ENCODE data around the gene DPP10.

The DPP10 gene

GRCh38 chr2:114784046-114784445 is 341.6 kb downstream of the DPP10 start:
- DNase-seq (ENCODE audit: low read depth) = no peak
- no peak overlapping the region for H3K4me3 ChIP-seq (ENCODE audit: low read length)
- no peak for TF ChIP-seq CTCF (IDR thresholded peaks at IDR 0.05; ENCODE audit: insufficient read depth, low read depth, low read length, missing control alignments)

GRCh38 chr2:114784890-114785583 is 342.6 kb downstream of the DPP10 start:
- TF ChIP-seq CTCF (IDR thresholded peaks at IDR 0.05; ENCODE audit: insufficient read depth, low read depth, low read length, missing control alignments) = no peak
- DNase-seq (ENCODE audit: low read depth) = no peak
- no peak overlapping the region for H3K4me3 ChIP-seq (ENCODE audit: low read length)

- H3K4me3 ChIP-seq (ENCODE audit: low read length) = no peak overlapping the region
- no peak for TF ChIP-seq CTCF (IDR thresholded peaks at IDR 0.05; ENCODE audit: insufficient read depth, low read depth, low read length, missing control alignments)
- no peak for DNase-seq (ENCODE audit: low read depth)
These were observed 344.5 kb downstream of the DPP10 start for GRCh38 chr2:114786901-114787300.

GRCh38 chr2:114787486-114787885 is 345.0 kb downstream of the DPP10 start:
- no peak for DNase-seq (ENCODE audit: low read depth)
- no peak for TF ChIP-seq CTCF (IDR thresholded peaks at IDR 0.05; ENCODE audit: insufficient read depth, low read depth, low read length, missing control alignments)
- H3K4me3 ChIP-seq (ENCODE audit: low read length) = no peak overlapping the region

GRCh38 chr2:114789989-114790388 is 347.5 kb downstream of the DPP10 start:
- DNase-seq (ENCODE audit: low read depth) = no peak
- no peak for TF ChIP-seq CTCF (IDR thresholded peaks at IDR 0.05; ENCODE audit: insufficient read depth, low read depth, low read length, missing control alignments)
- H3K4me3 ChIP-seq (ENCODE audit: low read length) = no peak overlapping the region

- no peak overlapping the region for H3K4me3 ChIP-seq (ENCODE audit: low read length)
- no peak for TF ChIP-seq CTCF (IDR thresholded peaks at IDR 0.05; ENCODE audit: insufficient read depth, low read depth, low read length, missing control alignments)
- DNase-seq (ENCODE audit: low read depth) = no peak
These were observed 355.1 kb downstream of the DPP10 start for GRCh38 chr2:114797540-114797939.

GRCh38 chr2:114797942-114798341 is 355.5 kb downstream of the DPP10 start:
- TF ChIP-seq CTCF (IDR thresholded peaks at IDR 0.05; ENCODE audit: insufficient read depth, low read depth, low read length, missing control alignments) = no peak
- H3K4me3 ChIP-seq (ENCODE audit: low read length) = no peak overlapping the region
- DNase-seq (ENCODE audit: low read depth) = no peak

Measured in epithelial cell of esophagus (primary cell).